ENCODE results near the gene ITK.

DNA sequence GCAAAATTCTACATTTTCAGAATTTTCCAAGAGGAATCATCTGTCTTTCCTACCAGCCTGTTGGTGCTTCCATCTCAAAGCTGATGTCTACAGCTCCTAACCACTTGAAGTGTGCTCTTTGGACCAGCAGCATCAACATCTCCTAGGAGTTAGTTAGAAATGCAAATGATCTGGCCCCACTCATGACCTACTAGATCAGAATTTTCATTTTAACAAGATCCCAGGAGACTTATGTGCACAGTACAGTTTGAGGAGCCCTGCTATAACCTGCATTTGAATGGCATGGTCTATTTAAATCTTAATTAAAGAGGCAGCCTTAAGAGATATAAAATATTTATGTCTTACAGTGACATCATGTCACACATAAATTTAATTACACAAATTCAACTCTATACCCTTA, 33.8 kb downstream of the ITK start:
- TF ChIP-seq POLR2A (IDR thresholded peaks at IDR 0.05; ENCODE audit: extremely low read depth, insufficient read length) = no peak
- TF ChIP-seq CTCF (IDR thresholded peaks at IDR 0.05; ENCODE audit: low read depth, low read length) = no peak
- no peak for TF ChIP-seq MAX (IDR thresholded peaks at IDR 0.05; ENCODE audit: low read depth, low read length)
